ENCODE results near the gene LNPEP.

DNA sequence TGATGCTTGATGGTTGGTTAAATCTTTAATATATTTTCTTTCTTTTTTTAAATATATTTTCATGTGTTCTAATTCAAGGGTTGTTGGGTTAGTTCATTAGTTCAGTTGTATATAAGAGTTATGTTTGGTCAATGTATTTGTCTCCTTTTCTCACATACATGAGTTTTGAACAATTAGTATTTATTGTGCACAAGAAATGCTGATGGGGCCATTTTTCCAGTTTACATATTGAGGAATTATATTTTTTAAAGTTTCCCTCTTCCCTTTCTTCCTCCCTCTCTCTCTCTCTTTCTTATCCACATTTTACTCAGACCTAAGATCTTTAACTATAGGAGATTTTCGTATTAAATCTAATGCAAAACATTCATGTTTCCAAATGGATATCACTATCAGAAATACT is 74.0 kb downstream of the LNPEP start:
- TF ChIP-seq, protein P1, sequence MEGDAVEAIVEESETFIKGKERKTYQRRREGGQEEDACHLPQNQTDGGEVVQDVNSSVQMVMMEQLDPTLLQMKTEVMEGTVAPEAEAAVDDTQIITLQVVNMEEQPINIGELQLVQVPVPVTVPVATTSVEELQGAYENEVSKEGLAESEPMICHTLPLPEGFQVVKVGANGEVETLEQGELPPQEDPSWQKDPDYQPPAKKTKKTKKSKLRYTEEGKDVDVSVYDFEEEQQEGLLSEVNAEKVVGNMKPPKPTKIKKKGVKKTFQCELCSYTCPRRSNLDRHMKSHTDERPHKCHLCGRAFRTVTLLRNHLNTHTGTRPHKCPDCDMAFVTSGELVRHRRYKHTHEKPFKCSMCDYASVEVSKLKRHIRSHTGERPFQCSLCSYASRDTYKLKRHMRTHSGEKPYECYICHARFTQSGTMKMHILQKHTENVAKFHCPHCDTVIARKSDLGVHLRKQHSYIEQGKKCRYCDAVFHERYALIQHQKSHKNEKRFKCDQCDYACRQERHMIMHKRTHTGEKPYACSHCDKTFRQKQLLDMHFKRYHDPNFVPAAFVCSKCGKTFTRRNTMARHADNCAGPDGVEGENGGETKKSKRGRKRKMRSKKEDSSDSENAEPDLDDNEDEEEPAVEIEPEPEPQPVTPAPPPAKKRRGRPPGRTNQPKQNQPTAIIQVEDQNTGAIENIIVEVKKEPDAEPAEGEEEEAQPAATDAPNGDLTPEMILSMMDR (IDR thresholded peaks at IDR 0.05): no peak
- no peak for TF ChIP-seq EZH2 (IDR thresholded peaks at IDR 0.05; ENCODE audit: borderline replicate concordance, insufficient read depth, low read depth, low read length, poor library complexity, severe bottlenecking)

All from B cell (primary cell).